GM18505 (cell line): ENCODE data around the gene JPH4.
"Not testable (repeated sequence)": the region's sequence is repeated elsewhere in the genome, so short reads cannot be mapped to it uniquely, and the experiment has no call there.

Source experiments
- ATAC-seq: cut with Tn5 transposase; IDR thresholded peaks from one replicate; pipeline ENCODE4 v1.9.1; 2021; ENCODE audit not compliant: unreplicated experiment
- POLR2A ChIP-seq: IDR thresholded peaks from 4 replicates; pipeline ENCODE4 v1.6.1; 2011; ENCODE audit warnings: borderline replicate concordance; ENCODE audit not compliant: insufficient read depth, insufficient read length; ENCODE audit errors: extremely low read depth

JPH4 gene

GRCh38 chr14:23546450-23547035, 32.0 kb downstream of the JPH4 start:
- TF ChIP-seq POLR2A, result no peak
- ATAC-seq, result no peak

GRCh38 chr14:23545740-23546365, 32.7 kb downstream of the JPH4 start:
- ATAC-seq, result no peak
- TF ChIP-seq POLR2A, result no peak

GRCh38 chr14:23544511-23545447, 33.8 kb downstream of the JPH4 start:
- TF ChIP-seq POLR2A, result no peak
- no peak for ATAC-seq

GRCh38 chr14:23543403-23543802, 35.2 kb downstream of the JPH4 start:
- ATAC-seq, result no peak
- no peak for TF ChIP-seq POLR2A

- no peak for TF ChIP-seq POLR2A
- no peak for ATAC-seq
These were observed 36.3 kb downstream of the JPH4 start for GRCh38 chr14:23542261-23542660.

- ATAC-seq, result no peak
- TF ChIP-seq POLR2A, result no peak
These were observed 38.5 kb downstream of the JPH4 start for GRCh38 chr14:23540141-23540469.

GRCh38 chr14:23539248-23540140, 39.1 kb downstream of the JPH4 start:
- no peak for ATAC-seq
- TF ChIP-seq POLR2A, result no peak

- no peak for TF ChIP-seq POLR2A
- ATAC-seq, result no peak
These were observed 39.8 kb downstream of the JPH4 start for GRCh38 chr14:23538785-23539184.

GRCh38 chr14:23538050-23538718, 40.4 kb downstream of the JPH4 start:
- no peak for ATAC-seq
- TF ChIP-seq POLR2A, result no peak

- no peak for ATAC-seq
These were observed 41.1 kb downstream of the JPH4 start for GRCh38 chr14:23537351-23538049.

GRCh38 chr14:23536906-23537305, 41.7 kb downstream of the JPH4 start:
- ATAC-seq, result not testable (repeated sequence)

More at GRCh38 chr14:23537351-23538049, 41.1 kb downstream of the JPH4 start:
- TF ChIP-seq POLR2A, result no peak

GRCh38 chr14:23536494-23536893, 42.1 kb downstream of the JPH4 start:
- no peak for TF ChIP-seq POLR2A
- ATAC-seq, result no peak

- no peak for TF ChIP-seq POLR2A
- ATAC-seq, result no peak
These were observed 42.6 kb downstream of the JPH4 start for GRCh38 chr14:23535943-23536342.
